Measurements from ENCODE around the gene FOLR2.
"Not testable (repeated sequence)": the region's sequence is repeated elsewhere in the genome, so short reads cannot be mapped to it uniquely, and the experiment has no call there.

FOLR2 gene

DNA sequence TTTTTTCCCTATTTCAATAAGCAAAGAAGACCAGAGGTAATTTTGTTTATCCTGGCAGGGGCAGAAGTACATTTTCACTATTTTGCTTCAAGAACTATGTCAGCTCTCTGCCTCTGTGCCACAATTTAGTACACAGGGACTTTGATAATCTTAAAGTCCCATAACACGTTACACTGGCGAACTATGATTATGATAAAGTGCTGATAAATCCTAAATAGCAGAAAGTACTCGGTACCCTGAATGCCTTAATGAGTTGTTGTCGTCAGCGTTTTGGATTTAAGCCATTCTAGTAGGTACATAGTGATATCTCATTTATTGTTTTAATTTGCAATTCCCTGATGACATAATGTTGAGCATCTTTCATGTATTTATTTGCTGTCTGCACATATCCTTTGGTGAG, 44.0 kb downstream of the FOLR2 start:
- Histone ChIP-seq H3K27me3 (replicated peaks; ENCODE audit: insufficient read depth, low read length) (no peaks in the 10 kb centered on the region), H4K20me1 (ENCODE audit: insufficient read depth, low read length) (no peaks in the 10 kb centered on the region), H3F3A (ENCODE audit: insufficient read depth, low read length) (0 out of 2 replicates have a peak, but pooled peaks cover 8% of the 10 kb centered on the region), H3K27ac (ENCODE audit: low read length) (no peak overlapping the region), H3K4me2 (ENCODE audit: low read depth, low read length) (no peak overlapping the region), H3K4me3 (ENCODE audit: low read length) (no peak overlapping the region), H3K36me3 (replicated peaks; ENCODE audit: insufficient read depth, low read length) (no peaks in the 10 kb centered on the region), H3K9ac (ENCODE audit: low read length) (no peak overlapping the region), H3K4me1 (ENCODE audit: low read length) (peaks cover 14% of the 10 kb centered on the region), H3K9me3 (replicated peaks; ENCODE audit: insufficient read depth, low read length) (no peaks in the 10 kb centered on the region), H2AFZ (ENCODE audit: low read length) (no peak overlapping the region), H3K79me2 (ENCODE audit: low read length) (no peaks in the 10 kb centered on the region), H3K9me2 (replicated peaks; ENCODE audit: insufficient read depth, low read length) (no peaks in the 10 kb centered on the region)
- TF ChIP-seq, protein P1, sequence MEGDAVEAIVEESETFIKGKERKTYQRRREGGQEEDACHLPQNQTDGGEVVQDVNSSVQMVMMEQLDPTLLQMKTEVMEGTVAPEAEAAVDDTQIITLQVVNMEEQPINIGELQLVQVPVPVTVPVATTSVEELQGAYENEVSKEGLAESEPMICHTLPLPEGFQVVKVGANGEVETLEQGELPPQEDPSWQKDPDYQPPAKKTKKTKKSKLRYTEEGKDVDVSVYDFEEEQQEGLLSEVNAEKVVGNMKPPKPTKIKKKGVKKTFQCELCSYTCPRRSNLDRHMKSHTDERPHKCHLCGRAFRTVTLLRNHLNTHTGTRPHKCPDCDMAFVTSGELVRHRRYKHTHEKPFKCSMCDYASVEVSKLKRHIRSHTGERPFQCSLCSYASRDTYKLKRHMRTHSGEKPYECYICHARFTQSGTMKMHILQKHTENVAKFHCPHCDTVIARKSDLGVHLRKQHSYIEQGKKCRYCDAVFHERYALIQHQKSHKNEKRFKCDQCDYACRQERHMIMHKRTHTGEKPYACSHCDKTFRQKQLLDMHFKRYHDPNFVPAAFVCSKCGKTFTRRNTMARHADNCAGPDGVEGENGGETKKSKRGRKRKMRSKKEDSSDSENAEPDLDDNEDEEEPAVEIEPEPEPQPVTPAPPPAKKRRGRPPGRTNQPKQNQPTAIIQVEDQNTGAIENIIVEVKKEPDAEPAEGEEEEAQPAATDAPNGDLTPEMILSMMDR (IDR thresholded peaks at IDR 0.05; ENCODE audit: low read length): no peak
- no peak for TF ChIP-seq EZH2phosphoT487 (IDR thresholded peaks at IDR 0.05; ENCODE audit: low read length)
- TF ChIP-seq EZH2 (optimal IDR thresholded peaks at IDR 0.05; ENCODE audit: low read depth, low read length): no peak
- DNase-seq: no peak

DNA sequence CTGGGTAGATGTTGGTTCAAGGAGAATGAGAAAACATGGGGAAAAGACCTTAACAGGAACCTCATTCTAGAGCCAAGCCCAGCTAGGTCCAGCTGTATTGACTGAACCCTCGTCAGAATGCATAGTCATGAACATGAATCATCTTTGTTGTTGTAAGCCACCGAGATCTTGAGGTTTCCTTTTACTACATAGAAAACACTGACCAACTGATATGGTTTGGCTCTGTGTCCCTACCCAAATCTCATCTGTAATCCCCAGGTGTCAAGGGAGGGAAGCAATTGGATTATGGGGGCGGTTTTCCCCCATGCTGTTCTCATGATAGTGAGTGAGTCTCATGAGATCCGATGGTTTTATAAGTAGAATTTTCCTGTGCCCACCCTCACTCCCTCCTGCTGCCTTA, 46.8 kb downstream of the FOLR2 start:
- no peak overlapping the region for H3K9ac ChIP-seq (ENCODE audit: low read length)
- H3K36me3 ChIP-seq (replicated peaks; ENCODE audit: insufficient read depth, low read length): no peaks in the 10 kb centered on the region
- no peaks in the 10 kb centered on the region for H3K9me2 ChIP-seq (replicated peaks; ENCODE audit: insufficient read depth, low read length)
- H4K20me1 ChIP-seq (ENCODE audit: insufficient read depth, low read length): no peaks in the 10 kb centered on the region
- no peak for TF ChIP-seq EZH2 (optimal IDR thresholded peaks at IDR 0.05; ENCODE audit: low read depth, low read length)
- TF ChIP-seq, protein P1 (IDR thresholded peaks at IDR 0.05; ENCODE audit: low read length): no peak
- no peak for TF ChIP-seq EZH2phosphoT487 (IDR thresholded peaks at IDR 0.05; ENCODE audit: low read length)
- H2AFZ ChIP-seq (ENCODE audit: low read length): no peak overlapping the region
- H3K4me1 ChIP-seq (ENCODE audit: low read length): peaks cover 11% of the 10 kb centered on the region
- no peak overlapping the region for H3K4me3 ChIP-seq (ENCODE audit: low read length)
- no peaks in the 10 kb centered on the region for H3K79me2 ChIP-seq (ENCODE audit: low read length)
- no peak for DNase-seq
- no peaks in the 10 kb centered on the region for H3K27me3 ChIP-seq (replicated peaks; ENCODE audit: insufficient read depth, low read length)
- H3K4me2 ChIP-seq (ENCODE audit: low read depth, low read length): no peak overlapping the region
- no peaks in the 10 kb centered on the region for H3F3A ChIP-seq (ENCODE audit: insufficient read depth, low read length)
- H3K9me3 ChIP-seq (replicated peaks; ENCODE audit: insufficient read depth, low read length): no peaks in the 10 kb centered on the region
- H3K27ac ChIP-seq (ENCODE audit: low read length): no peak overlapping the region

DNA sequence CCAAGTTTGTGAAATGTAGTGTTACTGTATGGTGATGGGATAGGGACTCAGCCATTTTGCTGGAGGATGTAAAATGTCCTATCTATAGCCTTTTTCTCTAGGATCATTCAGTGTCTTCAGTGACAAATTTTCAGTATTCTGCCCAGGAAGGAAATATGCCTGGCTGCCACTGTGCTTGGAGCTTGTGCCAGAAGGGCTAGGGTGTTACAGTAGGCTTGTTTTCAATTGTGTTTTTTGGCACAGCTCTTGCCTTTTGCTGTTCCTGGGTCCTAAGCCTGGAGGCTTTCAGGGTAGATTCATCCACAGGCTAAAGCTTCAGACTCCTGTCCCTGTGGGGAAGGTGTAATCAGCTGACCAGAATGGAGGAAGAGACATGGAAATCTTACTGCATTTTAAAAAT, 49.4 kb downstream of the FOLR2 start:
- Histone ChIP-seq H3K9me2 (replicated peaks; ENCODE audit: insufficient read depth, low read length) (no peaks in the 10 kb centered on the region), H3K4me1 (ENCODE audit: low read length) (peaks cover 14% of the 10 kb centered on the region), H3K79me2 (ENCODE audit: low read length) (no peaks in the 10 kb centered on the region), H3K9me3 (replicated peaks; ENCODE audit: insufficient read depth, low read length) (no peaks in the 10 kb centered on the region), H4K20me1 (ENCODE audit: insufficient read depth, low read length) (no peaks in the 10 kb centered on the region), H3K36me3 (replicated peaks; ENCODE audit: insufficient read depth, low read length) (no peaks in the 10 kb centered on the region), H3K9ac (ENCODE audit: low read length) (no peak overlapping the region), H3K4me3 (ENCODE audit: low read length) (no peak overlapping the region), H3K27ac (ENCODE audit: low read length) (no peak overlapping the region), H3F3A (ENCODE audit: insufficient read depth, low read length) (no peaks in the 10 kb centered on the region), H2AFZ (ENCODE audit: low read length) (no peak overlapping the region), H3K4me2 (ENCODE audit: low read depth, low read length) (no peak overlapping the region), H3K27me3 (replicated peaks; ENCODE audit: insufficient read depth, low read length) (no peaks in the 10 kb centered on the region)
- DNase-seq: no peak
- TF ChIP-seq, protein P1 (IDR thresholded peaks at IDR 0.05; ENCODE audit: low read length): no peak
- TF ChIP-seq EZH2phosphoT487 (IDR thresholded peaks at IDR 0.05; ENCODE audit: low read length) (no peak), EZH2 (optimal IDR thresholded peaks at IDR 0.05; ENCODE audit: low read depth, low read length) (no peak)

- not testable (repeated sequence) for H3K9me2 ChIP-seq (replicated peaks; ENCODE audit: insufficient read depth, low read length); H3K9ac ChIP-seq (ENCODE audit: low read length); DNase-seq; H3K4me3 ChIP-seq (ENCODE audit: low read length); H3F3A ChIP-seq (ENCODE audit: insufficient read depth, low read length); H4K20me1 ChIP-seq (ENCODE audit: insufficient read depth, low read length); H3K27me3 ChIP-seq (replicated peaks; ENCODE audit: insufficient read depth, low read length); H3K4me2 ChIP-seq (ENCODE audit: low read depth, low read length); H3K27ac ChIP-seq (ENCODE audit: low read length); H3K9me3 ChIP-seq (replicated peaks; ENCODE audit: insufficient read depth, low read length); H3K79me2 ChIP-seq (ENCODE audit: low read length); H3K36me3 ChIP-seq (replicated peaks; ENCODE audit: insufficient read depth, low read length); H2AFZ ChIP-seq (ENCODE audit: low read length)
- peaks cover 14% of the 10 kb centered on the region for H3K4me1 ChIP-seq (ENCODE audit: low read length)
Observed at GRCh38 chr11:72266960-72267359, 50.4 kb downstream of the FOLR2 start.

Measured in MM.1S (cell line).